ENCODE measurements around the gene PPP1R7. TPM values are rescaled to one million over a fixed set of nuclear protein-coding genes. Genes with fewer than 3 reads are reported as not detected.
"Not testable (repeated sequence)": the region's sequence is repeated elsewhere in the genome, so short reads cannot be mapped to it uniquely, and the experiment has no call there.

Gene PPP1R7
- polyA plus RNA-seq, 3 donors: 54.9 to 102 (median 84.4) TPM

- Histone ChIP-seq H3K79me2 (ENCODE audit: insufficient read depth, low read length) (no peaks in the 10 kb centered on the region), H3K4me3 (replicated peaks in 1 of 3; ENCODE audit: low read depth in 2 of 3, low read length in 3 of 3) (no peak overlapping the region), H2AFZ (ENCODE audit: insufficient read depth, low read depth, low read length, poor library complexity, severe bottlenecking) (no peak overlapping the region), H3K4me2 (replicated peaks; ENCODE audit: extremely low read depth, low read length, poor library complexity, severe bottlenecking) (no peak overlapping the region), H3K27ac (ENCODE audit: low read depth in 1 of 2, low read length in 2 of 2) (no peak overlapping the region), H3K27me3 (ENCODE audit: control insufficient read depth in 2 of 2, insufficient read depth in 2 of 2, low read length in 2 of 2) (no peaks in the 10 kb centered on the region), H3K4me1 (ENCODE audit: control insufficient read depth in 1 of 2, insufficient read depth in 2 of 2, low read length in 2 of 2) (no peaks in the 10 kb centered on the region), H3K9me3 (replicated peaks in 1 of 2; ENCODE audit: control insufficient read depth in 1 of 2, insufficient read depth in 1 of 2, low read length in 2 of 2) (no peaks in the 10 kb centered on the region), H3K36me3 (replicated peaks in 1 of 2; ENCODE audit: control insufficient read depth in 1 of 2, insufficient read depth in 2 of 2, low read length in 2 of 2) (no peaks in the 10 kb centered on the region), H4K20me1 (ENCODE audit: insufficient read depth, low read length) (no peaks in the 10 kb centered on the region), H3K9ac (ENCODE audit: insufficient read depth, low read length, poor library complexity, severe bottlenecking) (no peak overlapping the region)
- TF ChIP-seq CTCF (IDR thresholded peaks at IDR 0.05): no peak
- intact Hi-C loops (cut with micrococcal nuclease): no loop called here
- 95% methylated on average over 15 of the region's 18 CpGs for WGBS (ENCODE audit: insufficient coverage)
- no peak for DNase-seq
- no peaks in the 10 kb centered on the region for H3K36me3 Mint-ChIP-seq
- no peak overlapping the region for H3K27ac Mint-ChIP-seq
- H3K4me3 Mint-ChIP-seq: no peak overlapping the region
- no peaks in the 10 kb centered on the region for H3K9me3 Mint-ChIP-seq
- H3K4me1 Mint-ChIP-seq: peaks cover 4% of the 10 kb centered on the region
- H3K27me3 Mint-ChIP-seq (ENCODE audit: low read depth in 3 of 3): peaks cover 0 to 4% (median 1%) of the 10 kb centered on the region in 3 donors
These were observed 45.4 kb downstream of the PPP1R7 start for GRCh38 chr2:241195506-241196130.

- DNase-seq; H3K4me3 Mint-ChIP-seq; H3K79me2 ChIP-seq (ENCODE audit: insufficient read depth, low read length); H3K4me1 Mint-ChIP-seq; H3K27me3 ChIP-seq (ENCODE audit: control insufficient read depth in 2 of 2, insufficient read depth in 2 of 2, low read length in 2 of 2); H2AFZ ChIP-seq (ENCODE audit: insufficient read depth, low read depth, low read length, poor library complexity, severe bottlenecking); H3K4me1 ChIP-seq (ENCODE audit: control insufficient read depth in 1 of 2, insufficient read depth in 2 of 2, low read length in 2 of 2); H3K27me3 Mint-ChIP-seq (ENCODE audit: low read depth in 3 of 3); H3K27ac ChIP-seq (ENCODE audit: low read depth in 1 of 2, low read length in 2 of 2); H3K4me3 ChIP-seq (replicated peaks in 1 of 3; ENCODE audit: low read depth in 2 of 3, low read length in 3 of 3); H3K9me3 ChIP-seq (replicated peaks in 1 of 2; ENCODE audit: control insufficient read depth in 1 of 2, insufficient read depth in 1 of 2, low read length in 2 of 2); H4K20me1 ChIP-seq (ENCODE audit: insufficient read depth, low read length); H3K36me3 ChIP-seq (replicated peaks in 1 of 2; ENCODE audit: control insufficient read depth in 1 of 2, insufficient read depth in 2 of 2, low read length in 2 of 2); intact Hi-C loops (cut with micrococcal nuclease); H3K9ac ChIP-seq (ENCODE audit: insufficient read depth, low read length, poor library complexity, severe bottlenecking); H3K36me3 Mint-ChIP-seq; H3K4me2 ChIP-seq (replicated peaks; ENCODE audit: extremely low read depth, low read length, poor library complexity, severe bottlenecking); H3K9me3 Mint-ChIP-seq: not testable (repeated sequence)
- peak overlapping the region in 1 of 7 donors; percentile 10 for H3K27ac Mint-ChIP-seq
- 93% methylated on average over 8 of the region's 14 CpGs for WGBS (ENCODE audit: insufficient coverage)
These were observed 47.0 kb downstream of the PPP1R7 start for GRCh38 chr2:241197246-241197645.
